ENCODE results near the gene TBC1D16.
A peak's percentile ranks its signal among the peaks of the same experiment; 100 is the strongest.

The TBC1D16 gene

DNA sequence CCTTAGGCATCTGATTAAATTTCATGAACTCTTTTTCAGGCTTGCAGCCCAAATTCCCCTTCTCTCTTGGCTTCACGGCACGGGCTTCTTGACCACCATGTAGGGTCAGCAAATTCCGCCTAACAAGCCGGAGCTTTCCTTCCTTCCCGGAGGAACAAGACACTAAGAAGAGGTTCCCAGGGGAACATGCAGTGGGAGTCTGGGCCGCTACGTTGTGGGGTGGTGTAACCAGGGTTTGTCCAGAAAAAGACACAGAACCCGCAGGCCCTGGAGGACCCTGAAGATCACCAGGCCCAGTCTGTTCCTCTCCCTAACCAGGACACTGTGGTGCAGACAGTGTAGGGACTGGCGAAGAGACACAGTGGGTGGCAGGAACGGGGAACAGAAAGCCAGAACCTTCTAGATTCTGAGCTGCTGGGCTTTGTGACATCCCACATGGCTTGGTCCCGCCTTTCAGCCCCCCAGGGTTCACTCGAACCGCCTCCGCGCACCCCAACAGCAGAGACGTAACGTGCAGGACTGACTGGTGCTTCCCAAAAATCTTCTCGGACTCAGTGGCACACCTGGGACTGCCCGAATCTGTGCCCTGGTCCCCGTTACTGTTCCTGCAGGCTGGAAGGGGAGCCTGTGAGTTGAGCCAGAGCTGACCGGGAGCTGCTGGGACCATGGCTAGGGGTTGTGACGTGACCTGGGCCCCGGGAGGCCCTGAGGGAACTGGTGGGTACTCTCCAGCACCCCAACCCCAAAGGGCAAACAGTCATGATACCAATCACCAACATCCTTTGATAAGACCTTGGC, 55.2 kb downstream of the TBC1D16 start:
- H3K4me3 ChIP-seq (ENCODE audit: control insufficient read depth, low read depth, low read length) = no peak overlapping the region
- no peak for DNase-seq (ENCODE audit: low read depth)
- TF ChIP-seq, protein P1, sequence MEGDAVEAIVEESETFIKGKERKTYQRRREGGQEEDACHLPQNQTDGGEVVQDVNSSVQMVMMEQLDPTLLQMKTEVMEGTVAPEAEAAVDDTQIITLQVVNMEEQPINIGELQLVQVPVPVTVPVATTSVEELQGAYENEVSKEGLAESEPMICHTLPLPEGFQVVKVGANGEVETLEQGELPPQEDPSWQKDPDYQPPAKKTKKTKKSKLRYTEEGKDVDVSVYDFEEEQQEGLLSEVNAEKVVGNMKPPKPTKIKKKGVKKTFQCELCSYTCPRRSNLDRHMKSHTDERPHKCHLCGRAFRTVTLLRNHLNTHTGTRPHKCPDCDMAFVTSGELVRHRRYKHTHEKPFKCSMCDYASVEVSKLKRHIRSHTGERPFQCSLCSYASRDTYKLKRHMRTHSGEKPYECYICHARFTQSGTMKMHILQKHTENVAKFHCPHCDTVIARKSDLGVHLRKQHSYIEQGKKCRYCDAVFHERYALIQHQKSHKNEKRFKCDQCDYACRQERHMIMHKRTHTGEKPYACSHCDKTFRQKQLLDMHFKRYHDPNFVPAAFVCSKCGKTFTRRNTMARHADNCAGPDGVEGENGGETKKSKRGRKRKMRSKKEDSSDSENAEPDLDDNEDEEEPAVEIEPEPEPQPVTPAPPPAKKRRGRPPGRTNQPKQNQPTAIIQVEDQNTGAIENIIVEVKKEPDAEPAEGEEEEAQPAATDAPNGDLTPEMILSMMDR (conservative IDR thresholded peaks at IDR 0.05; ENCODE audit: control insufficient read depth, insufficient read depth, low read depth, low read length) = no peak

DNA sequence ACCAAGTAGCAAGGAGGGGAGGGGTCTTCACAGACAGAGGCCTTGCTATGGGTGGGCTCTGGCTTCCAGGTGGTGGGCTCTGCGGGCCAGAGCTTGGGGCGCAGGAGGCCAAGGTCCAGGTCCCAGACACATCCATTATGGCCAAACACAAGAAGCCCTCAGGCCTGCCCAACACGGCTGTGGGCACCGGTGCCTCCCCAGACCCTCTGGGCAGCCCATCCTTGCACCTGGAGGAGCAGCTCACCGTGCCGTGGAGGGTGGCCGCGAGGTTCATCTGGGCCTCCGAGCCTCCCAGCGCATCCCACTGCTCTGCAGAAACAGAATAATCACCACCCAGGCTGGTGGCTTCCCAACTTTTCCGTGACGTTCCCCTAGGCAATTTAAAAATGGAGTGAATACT, 55.9 kb downstream of the TBC1D16 start:
- TF ChIP-seq, protein P1 (conservative IDR thresholded peaks at IDR 0.05; ENCODE audit: control insufficient read depth, insufficient read depth, low read depth, low read length) = no peak
- no peak overlapping the region for H3K4me3 ChIP-seq (ENCODE audit: control insufficient read depth, low read depth, low read length)
- no peak for DNase-seq (ENCODE audit: low read depth)

DNA sequence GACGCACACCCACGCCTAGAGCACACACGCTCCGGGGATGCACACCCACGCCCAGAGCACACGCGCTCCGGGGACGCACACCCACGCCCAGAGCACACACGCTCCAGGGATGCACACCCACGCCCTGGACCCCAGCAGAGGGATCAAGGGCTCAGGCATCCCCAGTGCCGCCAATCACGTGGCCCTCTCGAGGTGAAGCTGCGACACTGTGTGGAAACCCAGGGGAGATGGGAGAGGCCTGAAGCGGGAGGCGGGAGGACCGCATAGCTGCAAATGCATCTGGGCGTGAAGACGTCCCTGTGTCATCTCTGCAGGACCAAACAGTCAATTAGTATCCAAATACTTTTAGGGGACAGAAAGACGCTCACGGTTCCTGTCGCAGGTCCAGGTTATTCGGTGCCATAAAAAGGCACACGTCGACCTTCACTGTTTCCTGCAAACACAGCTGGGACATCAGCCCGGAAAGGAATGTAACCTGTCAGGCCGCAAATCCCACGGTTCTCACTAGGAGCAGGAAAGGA, 56.4 kb downstream of the TBC1D16 start:
- no peak for DNase-seq (ENCODE audit: low read depth)
- no peak overlapping the region for H3K4me3 ChIP-seq (ENCODE audit: control insufficient read depth, low read depth, low read length)
- TF ChIP-seq, protein P1 (conservative IDR thresholded peaks at IDR 0.05; ENCODE audit: control insufficient read depth, insufficient read depth, low read depth, low read length) = no peak

DNA sequence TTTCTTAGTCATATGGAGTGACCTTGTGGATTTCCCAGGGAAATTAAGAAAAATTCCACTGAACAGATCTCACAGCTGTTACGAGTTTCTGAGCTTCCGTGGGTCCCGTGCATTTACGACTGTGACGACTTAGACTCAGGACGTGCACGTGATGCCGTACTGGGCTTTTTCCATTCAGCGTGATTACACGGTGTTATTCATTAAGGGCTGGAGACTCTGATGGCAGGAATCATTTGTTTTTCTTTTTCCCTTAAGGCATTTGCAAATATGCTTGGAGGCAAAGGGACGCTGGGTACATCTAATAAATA, 57.2 kb downstream of the TBC1D16 start:
- DNase-seq (ENCODE audit: low read depth) = peak; percentile 38
- H3K4me3 ChIP-seq (ENCODE audit: control insufficient read depth, low read depth, low read length) = no peak overlapping the region
- TF ChIP-seq, protein P1 (conservative IDR thresholded peaks at IDR 0.05; ENCODE audit: control insufficient read depth, insufficient read depth, low read depth, low read length) = no peak

DNA sequence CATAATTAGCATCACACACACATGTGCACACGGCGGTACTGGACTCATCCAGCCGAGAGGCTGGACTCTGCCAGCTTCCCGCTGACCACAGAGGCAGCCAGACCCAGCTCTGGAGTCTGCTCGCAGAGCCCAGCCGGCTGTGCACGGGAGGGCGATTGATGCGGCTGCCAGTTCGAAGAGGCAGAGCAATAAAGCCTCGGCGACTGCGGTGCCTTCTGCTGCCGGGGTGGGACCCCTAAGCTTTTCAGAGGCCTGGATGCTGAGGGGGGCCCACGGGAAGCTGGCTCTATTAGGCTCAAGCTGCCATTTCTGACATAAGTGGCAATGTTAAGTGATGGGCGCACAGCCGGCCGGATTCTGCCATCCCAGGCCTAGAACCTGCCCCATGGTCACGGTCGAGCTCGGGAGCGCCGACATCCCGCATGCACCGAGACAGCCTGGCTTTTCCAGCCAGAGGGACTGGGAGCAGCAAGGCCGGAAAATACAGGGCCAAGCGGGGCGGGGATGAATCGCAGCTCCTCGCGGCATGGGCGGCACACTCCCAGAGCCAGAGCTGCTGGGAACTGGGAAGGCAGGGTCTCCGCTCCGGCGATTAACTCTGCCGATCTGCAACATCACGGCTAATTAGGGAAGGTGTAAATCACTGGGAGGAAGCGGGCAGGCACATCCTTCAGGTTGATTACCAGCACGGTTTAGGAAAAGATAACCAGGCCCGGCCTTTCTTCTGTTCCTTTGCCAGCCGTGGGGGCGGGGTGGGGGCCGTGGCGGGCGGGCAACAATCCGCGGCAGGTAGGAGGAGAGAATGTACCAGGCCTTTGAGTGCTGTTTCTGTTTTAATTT, 57.7 kb downstream of the TBC1D16 start:
- DNase-seq (ENCODE audit: low read depth) = no peak
- H3K4me3 ChIP-seq (ENCODE audit: control insufficient read depth, low read depth, low read length) = no peak overlapping the region
- TF ChIP-seq, protein P1 (conservative IDR thresholded peaks at IDR 0.05; ENCODE audit: control insufficient read depth, insufficient read depth, low read depth, low read length) = no peak

DNA sequence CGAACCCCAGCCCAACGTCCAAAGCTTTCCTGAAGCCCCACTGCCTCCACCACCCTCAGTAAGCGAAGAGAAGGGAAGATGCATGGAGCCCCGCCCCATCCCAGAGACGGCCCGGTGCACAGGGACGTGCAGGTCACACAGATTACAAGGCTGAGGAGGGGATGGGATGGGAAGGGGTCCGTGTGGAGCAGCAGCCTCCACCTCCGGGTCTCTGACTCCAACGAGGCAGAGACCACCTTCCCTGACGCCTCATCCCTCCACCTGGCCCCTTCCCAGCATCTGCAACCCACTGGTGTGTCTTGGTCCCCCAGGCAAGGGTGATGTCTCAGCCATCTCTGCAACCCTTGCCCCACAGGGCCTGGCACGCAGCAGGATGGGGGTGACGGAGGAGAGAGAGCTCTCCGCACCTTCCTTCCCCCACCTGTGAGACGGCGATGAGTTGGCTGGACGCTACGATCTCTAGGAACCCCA, 58.5 kb downstream of the TBC1D16 start:
- TF ChIP-seq, protein P1 (conservative IDR thresholded peaks at IDR 0.05; ENCODE audit: control insufficient read depth, insufficient read depth, low read depth, low read length) = no peak
- DNase-seq (ENCODE audit: low read depth) = no peak
- H3K4me3 ChIP-seq (ENCODE audit: control insufficient read depth, low read depth, low read length) = no peak overlapping the region

Measured in fibroblast of mammary gland (primary cell).